RPMI8226 (cell line): ENCODE results near the gene ARL16.
A peak's percentile ranks its signal among the peaks of the same experiment; 100 is the strongest.

ENCODE experiments used
- DNase-seq: peaks from one replicate; pipeline ENCODE4 v3.0.0-alpha.2; 2015

ARL16 gene

DNA sequence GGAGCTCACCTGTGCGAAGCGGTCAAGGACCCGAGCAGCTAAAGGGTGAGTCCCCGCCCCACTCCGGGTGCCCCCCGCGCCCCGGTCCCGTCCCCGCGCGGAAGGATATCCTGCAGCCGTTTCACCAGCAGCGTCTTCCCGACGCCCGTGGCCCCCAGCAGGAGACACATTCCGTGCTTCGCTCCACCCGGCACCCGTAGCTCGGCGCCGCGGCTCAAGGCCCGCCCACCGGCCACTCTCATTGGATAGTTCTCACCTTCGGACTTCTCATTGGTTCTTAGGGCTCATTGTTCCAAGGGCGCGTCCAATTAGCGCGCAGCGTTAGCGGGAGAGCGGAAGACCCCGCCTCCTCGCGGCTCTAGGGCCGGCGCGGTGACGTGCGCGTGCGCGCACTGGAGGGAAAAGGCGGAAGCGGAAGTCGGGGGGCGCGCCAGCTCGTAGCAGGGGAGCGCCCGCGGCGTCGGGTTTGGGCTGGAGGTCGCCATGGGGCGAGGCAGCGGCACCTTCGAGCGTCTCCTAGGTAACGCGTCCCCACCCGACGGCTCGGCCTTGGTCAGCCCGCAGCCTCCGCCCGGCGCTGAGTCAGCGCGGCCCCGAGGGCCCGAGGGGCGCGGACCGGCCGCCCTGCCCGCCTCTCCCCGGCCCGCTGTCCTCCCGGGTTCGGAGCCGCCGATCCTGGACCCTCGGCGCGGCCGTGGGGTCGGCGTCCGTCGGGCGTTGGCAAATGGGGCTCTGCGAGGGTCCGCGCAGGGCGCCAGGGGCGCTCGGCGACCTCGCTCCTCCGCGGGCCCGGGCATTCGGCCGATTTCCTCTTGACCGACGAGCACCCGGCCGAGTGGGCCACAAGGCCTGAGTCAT lies at the start of gene ARL16, which contains the start of gene HGS:
ARL16 (minus strand) TSS at position 214 of the 858 bp plus-strand sequence; CDS start at position 170, 44 bp downstream.
HGS (plus strand) TSS at position 428 of the 858 bp plus-strand sequence; CDS start at position 484, 56 bp downstream.
- DNase-seq, result peak; percentile 99

- no peak for DNase-seq
These were observed 43.9 kb upstream of the ARL16 start for GRCh38 chr17:81727324-81728031.

GRCh38 chr17:81726004-81726403 lies 42.4 kb upstream of the ARL16 start:
- peak; percentile 79 for DNase-seq

- no peak for DNase-seq
These were observed 41.8 kb upstream of the ARL16 start for GRCh38 chr17:81725439-81725838.

GRCh38 chr17:81723651-81724209 lies 40.1 kb upstream of the ARL16 start:
- DNase-seq, result peak; percentile 38

DNA sequence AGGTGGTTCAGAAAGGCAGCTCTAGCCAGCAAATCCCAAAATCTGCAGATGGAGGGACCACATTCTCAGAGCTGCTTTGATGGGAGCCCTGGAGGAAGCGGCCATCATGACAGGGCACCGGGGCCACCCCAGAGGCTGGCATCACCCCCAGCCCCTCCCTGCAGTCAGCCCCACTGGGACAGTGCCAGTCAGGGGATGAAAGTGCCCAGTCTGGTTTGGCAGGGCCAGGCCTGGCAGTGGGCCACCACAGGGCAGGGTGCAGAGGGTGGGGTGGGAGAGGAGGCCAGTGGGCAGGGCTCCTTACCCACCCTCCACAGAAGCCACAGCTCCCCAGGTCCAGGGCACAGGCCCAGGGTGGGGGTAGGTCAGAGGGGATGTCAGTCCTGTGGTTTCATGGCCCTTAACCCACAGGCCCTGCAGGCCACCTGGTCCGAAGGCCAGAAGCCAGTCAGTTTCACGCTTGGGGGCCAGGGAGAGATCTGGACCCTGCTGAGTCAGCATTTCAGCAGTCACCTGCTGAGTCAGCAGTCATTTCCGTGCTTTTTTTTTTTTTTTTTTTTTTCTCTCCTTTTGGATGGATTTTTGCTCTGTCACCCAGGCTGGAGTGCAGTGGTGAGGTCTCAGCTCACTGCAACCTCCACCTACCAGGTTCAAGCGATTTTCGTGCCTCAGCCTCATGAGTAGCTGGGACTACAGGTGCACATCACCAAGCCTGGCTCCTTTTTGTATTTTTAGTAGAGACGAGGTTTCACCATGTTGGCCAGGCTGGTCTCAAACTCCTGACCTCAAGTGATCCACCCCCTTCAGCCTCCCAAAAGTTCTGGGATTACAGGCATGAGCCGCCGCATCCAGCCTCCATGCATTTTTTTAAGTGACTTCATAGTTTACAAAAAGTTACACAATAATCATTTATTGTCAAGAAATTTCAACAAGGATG lies 38.9 kb upstream of the ARL16 start:
- DNase-seq, result peak; percentile 95

DNA sequence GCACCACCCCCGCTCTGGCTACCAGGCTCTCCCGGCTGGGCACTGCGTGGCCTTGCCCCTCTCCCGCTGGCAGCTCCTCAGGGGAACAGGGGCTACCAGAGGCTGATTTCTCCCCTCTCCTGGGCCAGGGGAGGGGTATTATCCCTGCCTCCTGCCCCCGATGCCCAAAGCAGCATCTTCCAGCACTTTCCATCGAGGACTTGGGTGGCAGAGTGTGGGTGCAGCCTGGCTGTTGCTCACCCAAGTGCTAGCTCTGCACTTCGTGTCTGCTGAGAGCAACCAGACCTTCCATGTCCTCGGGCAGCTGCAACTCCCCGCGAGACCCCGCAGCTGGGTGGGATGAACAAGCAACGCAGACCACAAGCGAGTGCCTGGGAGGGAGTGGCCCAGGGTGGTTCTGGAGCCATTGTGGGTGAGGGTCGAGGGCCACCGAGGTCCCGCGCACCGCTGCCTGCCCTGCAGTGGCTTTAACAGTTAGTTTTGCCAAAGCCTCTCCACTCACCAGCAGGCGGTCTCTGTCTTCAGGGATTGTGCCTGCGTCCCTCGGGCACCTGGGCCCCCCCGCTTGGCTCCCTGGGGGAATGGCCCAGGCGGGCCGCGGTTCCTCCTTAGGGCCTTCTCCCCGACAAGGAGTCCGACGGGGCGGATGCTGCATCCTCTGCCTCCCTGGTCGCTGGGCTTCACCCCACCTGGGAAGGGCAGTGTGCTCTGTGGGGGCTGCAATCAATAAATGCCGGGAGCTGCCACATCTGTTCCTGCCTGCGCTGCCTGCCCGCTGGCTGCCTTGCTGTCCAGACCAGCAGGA lies 36.9 kb upstream of the ARL16 start:
- no peak for DNase-seq

GRCh38 chr17:81719410-81720266 lies 36.0 kb upstream of the ARL16 start:
- no peak for DNase-seq

DNA sequence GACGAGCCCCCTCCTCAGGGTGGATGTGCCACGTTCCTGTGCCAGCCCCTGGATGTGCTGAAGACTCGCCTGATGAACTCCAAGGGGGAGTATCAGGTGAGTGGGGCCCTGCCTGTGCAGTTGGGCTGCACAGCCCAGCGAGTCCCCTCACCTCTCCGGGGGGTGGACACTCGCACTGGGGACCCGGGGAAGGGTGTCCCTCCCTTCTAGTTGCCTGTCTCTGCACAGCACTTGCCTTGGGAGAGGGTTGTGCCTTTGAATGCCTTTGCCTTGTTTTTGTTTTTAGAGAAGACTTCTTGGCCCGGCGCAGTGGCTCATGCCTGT lies 34.1 kb upstream of the ARL16 start:
- DNase-seq, result no peak

GRCh38 chr17:81717049-81717765 lies 33.6 kb upstream of the ARL16 start:
- DNase-seq, result no peak

GRCh38 chr17:81716674-81716996 lies 33.0 kb upstream of the ARL16 start:
- no peak for DNase-seq

DNA sequence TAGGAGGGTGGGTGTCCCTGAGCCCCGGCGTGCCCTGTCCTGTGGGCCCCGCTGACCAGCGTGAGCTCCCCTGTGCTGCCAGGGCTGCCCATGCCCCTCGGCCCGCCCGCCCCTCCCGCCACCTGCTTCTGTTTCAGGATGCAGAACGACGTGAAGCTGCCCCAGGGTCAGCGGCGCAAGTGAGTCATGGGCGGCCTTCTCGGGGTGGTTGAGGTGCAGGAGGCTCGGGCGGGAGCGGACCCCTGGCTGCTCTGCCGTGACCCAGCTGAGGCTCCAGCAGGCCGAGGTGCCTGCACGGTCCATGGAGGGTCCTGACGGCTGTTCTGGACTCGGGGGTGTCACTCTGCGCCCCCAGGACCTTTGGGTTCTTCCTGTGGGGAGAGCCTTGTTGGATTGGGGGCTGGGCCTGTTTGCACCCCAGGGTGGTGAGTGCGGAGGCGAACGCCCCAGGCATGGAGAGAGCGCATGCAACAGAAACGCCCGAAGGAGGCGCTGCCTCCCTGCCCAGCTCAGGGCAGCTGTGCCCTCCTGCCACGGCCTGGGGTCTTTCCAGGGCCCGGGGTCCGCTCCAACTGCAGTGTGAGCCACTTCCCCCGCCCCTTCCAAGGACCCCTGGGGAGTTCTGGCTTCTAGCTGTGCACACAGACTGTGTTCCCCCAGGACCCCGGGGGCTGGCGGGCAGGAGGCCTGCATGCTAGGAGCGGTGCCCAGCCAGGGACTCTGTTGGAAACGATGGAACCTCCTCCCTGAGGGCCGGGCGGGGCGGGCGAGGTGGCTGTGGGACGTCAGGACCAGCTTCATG lies 32.5 kb upstream of the ARL16 start:
- DNase-seq, result no peak

GRCh38 chr17:81715107-81715871 lies 31.7 kb upstream of the ARL16 start:
- DNase-seq, result no peak

- DNase-seq, result no peak
These were observed 31.0 kb upstream of the ARL16 start for GRCh38 chr17:81714412-81715106.

DNA sequence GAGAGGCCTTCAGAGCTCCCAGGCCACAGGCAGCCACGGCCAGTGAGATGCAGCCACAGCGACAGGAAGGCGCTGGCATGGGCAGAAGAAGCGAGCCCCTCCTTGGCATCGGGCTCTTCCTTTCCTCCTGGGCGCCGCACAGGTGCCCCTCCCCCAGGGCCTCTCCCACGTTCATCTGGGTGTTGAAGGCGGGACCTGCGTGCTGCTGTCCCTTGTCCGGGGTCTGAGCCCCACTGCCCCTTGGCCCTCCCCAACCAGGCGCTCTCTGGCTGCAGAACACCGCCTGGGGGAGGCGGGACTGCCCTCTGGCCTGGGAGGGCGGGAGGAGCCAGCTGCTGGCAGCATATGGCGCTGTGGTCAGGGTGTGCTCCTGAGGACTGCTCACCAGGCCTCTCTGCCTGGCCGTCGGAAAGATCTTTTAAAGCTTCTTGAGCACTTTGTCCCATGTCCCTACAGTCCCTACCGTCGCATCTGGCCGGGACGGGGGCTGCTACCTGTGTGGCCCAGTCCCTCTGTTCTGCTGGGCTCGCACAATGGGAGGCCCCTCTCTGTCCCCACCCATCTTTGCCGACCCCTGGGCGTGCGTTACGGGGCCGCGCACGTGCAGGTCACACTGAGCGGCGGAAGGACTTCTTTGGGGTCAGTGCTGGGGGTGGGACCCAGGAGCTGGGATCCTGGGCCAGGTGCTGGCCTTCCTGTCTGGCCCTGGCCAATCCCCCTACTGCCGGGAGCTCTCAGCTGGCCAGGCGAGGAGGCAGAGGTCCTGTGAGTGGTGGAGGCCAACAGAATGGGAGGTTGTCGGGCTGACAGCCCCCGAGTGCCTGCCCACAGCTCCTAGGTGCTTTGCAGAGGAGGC lies 30.2 kb upstream of the ARL16 start:
- peak; percentile 62 for DNase-seq

DNA sequence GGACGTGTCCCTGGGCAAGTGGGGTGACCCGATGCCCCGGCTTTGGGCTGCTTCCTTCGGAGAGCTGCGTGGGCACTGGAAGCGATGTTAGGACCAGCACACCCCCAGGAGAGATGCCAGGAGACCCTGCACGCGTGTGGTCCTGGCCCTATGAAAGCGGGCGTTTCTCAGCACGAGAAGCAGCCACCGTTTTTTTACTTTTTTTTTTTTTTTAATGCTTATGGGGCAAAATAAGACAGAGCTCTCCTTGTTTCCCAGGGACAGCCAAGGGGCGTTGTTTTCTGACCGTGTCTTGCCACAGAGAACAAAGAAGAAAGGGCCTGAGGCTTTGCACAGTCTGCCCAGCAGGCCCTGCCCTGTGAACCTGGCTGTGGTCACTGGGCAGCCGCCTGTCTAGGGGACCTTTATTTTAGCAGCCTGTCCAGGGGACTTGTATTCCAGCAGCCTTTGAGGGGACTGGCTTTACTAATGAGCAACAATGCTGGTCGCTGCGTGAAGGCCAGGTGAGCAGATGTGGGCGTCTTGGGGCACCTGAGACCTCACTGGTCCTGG lies 29.5 kb upstream of the ARL16 start:
- DNase-seq, result peak; percentile 35
